Osteocyte (in vitro differentiated cells): Measurements from ENCODE around the gene ESYT2. TPM values are rescaled to one million over a fixed set of nuclear protein-coding genes. Genes with fewer than 3 reads are reported as not detected.
A peak's percentile ranks its signal among the peaks of the same experiment; 100 is the strongest.

Source experiments
- DNase-seq: peaks from one replicate; pipeline ENCODE4 v3.0.0; 2021; ENCODE audit warnings: mixed read lengths; ENCODE audit not compliant: unreplicated experiment; ENCODE audit errors: extremely low spot score
- H3K27ac Mint-ChIP-seq: one replicate; pipeline ENCODE4 v1.8.0; 2021; ENCODE audit warnings: mild to moderate bottlenecking, mixed read lengths; ENCODE audit not compliant: unreplicated experiment
- H3K27me3 Mint-ChIP-seq: one replicate; pipeline ENCODE4 v1.8.0; 2021; ENCODE audit warnings: mixed read lengths; ENCODE audit not compliant: unreplicated experiment
- H3K36me3 Mint-ChIP-seq: one replicate; pipeline ENCODE4 v1.8.0; 2021; ENCODE audit warnings: mixed read lengths; ENCODE audit not compliant: unreplicated experiment
- H3K4me1 Mint-ChIP-seq: one replicate; pipeline ENCODE4 v1.8.0; 2021; ENCODE audit warnings: mixed read lengths; ENCODE audit not compliant: unreplicated experiment
- H3K4me3 Mint-ChIP-seq: one replicate; pipeline ENCODE4 v1.8.0; 2021; ENCODE audit warnings: mild to moderate bottlenecking, moderate library complexity, mixed read lengths; ENCODE audit not compliant: unreplicated experiment
- H3K9me3 Mint-ChIP-seq: one replicate; pipeline ENCODE4 v1.8.0; 2021; ENCODE audit warnings: mixed read lengths; ENCODE audit not compliant: unreplicated experiment
- total RNA-seq: library from RNA; stranded (reverse); gene quantifications from 2 replicates; pipeline ENCODE4 v1.2.1, GENCODE V29; 2021
- TF ChIP-seq, protein P1 (sequence below): fragments of 200-600 bp; sonication (generic); IDR thresholded peaks from 2 replicates; pipeline ENCODE4 v1.5.0; 2021; ENCODE audit warnings: antibody characterized with exemption, mild to moderate bottlenecking, moderate library complexity

ESYT2 gene
- total RNA-seq, 1 donor from 2014 or later, result 146 TPM

DNA sequence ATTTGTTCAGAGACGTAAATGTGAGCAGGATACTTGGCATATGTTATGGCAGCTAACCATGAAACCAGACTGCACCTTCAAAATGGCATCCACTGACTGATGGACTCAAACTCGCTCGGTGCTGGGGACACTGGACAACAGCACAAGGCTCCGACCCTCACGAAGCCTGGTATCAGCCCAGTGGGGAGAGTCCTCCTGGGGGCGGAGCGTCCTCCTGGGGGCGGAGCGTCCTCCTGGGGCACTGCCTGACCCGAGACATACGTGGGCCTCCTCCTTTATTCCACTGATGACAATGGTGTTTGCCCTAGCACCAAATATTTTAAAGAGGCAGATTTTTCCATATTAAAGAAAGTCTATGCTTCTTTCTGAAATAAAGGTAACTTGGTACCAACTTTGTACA is 39.5 kb downstream of the ESYT2 start:
- DNase-seq, result no peak
- peaks cover 57% of the 10 kb centered on the region for H3K36me3 Mint-ChIP-seq
- no peak overlapping the region for H3K4me3 Mint-ChIP-seq
- TF ChIP-seq, protein P1, sequence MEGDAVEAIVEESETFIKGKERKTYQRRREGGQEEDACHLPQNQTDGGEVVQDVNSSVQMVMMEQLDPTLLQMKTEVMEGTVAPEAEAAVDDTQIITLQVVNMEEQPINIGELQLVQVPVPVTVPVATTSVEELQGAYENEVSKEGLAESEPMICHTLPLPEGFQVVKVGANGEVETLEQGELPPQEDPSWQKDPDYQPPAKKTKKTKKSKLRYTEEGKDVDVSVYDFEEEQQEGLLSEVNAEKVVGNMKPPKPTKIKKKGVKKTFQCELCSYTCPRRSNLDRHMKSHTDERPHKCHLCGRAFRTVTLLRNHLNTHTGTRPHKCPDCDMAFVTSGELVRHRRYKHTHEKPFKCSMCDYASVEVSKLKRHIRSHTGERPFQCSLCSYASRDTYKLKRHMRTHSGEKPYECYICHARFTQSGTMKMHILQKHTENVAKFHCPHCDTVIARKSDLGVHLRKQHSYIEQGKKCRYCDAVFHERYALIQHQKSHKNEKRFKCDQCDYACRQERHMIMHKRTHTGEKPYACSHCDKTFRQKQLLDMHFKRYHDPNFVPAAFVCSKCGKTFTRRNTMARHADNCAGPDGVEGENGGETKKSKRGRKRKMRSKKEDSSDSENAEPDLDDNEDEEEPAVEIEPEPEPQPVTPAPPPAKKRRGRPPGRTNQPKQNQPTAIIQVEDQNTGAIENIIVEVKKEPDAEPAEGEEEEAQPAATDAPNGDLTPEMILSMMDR, result no peak
- H3K27ac Mint-ChIP-seq, result peak overlapping the region; percentile 79
- no peaks in the 10 kb centered on the region for H3K9me3 Mint-ChIP-seq
- H3K27me3 Mint-ChIP-seq, result no peaks in the 10 kb centered on the region
- peaks cover 48% of the 10 kb centered on the region for H3K4me1 Mint-ChIP-seq

DNA sequence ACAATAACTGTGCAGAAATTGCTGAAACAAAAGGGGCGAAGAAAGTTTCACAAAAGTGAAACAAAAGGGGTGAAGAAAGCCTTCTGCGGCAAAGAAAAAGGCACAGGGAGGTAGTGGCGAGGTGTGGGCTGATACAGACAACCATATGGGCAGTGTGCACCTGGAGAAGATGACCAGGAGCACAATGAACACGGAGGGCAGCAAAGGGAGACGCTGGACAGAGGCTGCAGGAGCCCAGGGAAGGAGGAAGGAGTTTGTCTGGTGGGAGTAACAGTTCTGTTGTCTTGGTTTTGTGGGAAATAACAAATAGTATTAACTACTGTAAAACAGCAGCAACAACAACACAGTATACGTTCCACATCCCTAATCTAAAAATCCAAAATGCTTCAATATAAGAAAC is 42.4 kb downstream of the ESYT2 start:
- Mint-ChIP-seq H3K9me3 (no peaks in the 10 kb centered on the region), H3K27me3 (no peaks in the 10 kb centered on the region), H3K4me1 (peaks cover 56% of the 10 kb centered on the region), H3K36me3 (peaks cover 41% of the 10 kb centered on the region), H3K4me3 (no peak overlapping the region), H3K27ac (peak overlapping the region; percentile 86)
- DNase-seq, result no peak
- TF ChIP-seq, protein P1, result no peak

DNA sequence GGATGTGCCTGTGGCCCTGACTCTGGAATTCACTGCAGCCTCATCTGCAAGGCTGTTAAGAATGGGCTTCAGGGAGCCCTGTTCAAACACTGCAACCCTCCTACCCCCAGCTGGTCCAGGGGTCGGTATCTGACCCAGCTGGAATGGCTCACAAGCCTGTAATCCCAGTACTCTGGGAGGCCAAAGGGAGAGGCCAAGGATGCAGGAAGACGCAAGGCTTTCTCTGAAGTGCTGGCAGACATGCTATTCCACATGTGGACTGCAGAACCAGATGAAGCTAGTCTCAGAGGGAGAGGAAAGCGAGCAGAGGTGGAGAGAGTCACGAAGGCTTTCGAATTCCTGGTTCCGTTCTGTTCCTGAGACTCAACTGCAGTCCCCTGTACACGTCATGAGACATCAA is 45.0 kb downstream of the ESYT2 start:
- Mint-ChIP-seq H3K27ac (no peak overlapping the region), H3K9me3 (no peaks in the 10 kb centered on the region), H3K27me3 (no peaks in the 10 kb centered on the region), H3K4me3 (no peak overlapping the region), H3K4me1 (peaks cover 42% of the 10 kb centered on the region), H3K36me3 (peaks cover 22% of the 10 kb centered on the region)
- TF ChIP-seq, protein P1, result no peak
- no peak for DNase-seq

DNA sequence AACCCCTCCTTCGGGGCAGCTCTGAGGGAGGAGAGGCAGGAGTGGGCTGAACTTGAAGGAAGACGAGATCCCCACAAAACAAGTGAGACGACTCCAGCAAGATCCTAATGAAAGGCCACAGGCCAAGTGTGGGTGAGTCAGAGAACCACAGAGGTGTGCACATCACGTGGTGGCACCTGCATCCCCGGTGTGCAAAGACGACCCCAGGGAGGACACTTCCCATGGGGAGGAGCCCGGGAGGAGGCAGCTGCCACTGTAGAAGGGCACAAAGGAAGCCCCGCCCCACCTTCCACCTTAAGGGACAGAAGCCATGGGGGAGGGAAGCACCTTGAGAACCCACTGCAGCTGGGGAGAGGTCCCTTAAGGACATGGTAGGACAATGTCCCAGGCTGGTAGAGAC is 45.7 kb downstream of the ESYT2 start:
- peaks cover 44% of the 10 kb centered on the region for H3K4me1 Mint-ChIP-seq
- peaks cover 22% of the 10 kb centered on the region for H3K36me3 Mint-ChIP-seq
- DNase-seq, result no peak
- no peak overlapping the region for H3K4me3 Mint-ChIP-seq
- no peaks in the 10 kb centered on the region for H3K27me3 Mint-ChIP-seq
- no peak overlapping the region for H3K27ac Mint-ChIP-seq
- TF ChIP-seq, protein P1, result no peak
- no peaks in the 10 kb centered on the region for H3K9me3 Mint-ChIP-seq

DNA sequence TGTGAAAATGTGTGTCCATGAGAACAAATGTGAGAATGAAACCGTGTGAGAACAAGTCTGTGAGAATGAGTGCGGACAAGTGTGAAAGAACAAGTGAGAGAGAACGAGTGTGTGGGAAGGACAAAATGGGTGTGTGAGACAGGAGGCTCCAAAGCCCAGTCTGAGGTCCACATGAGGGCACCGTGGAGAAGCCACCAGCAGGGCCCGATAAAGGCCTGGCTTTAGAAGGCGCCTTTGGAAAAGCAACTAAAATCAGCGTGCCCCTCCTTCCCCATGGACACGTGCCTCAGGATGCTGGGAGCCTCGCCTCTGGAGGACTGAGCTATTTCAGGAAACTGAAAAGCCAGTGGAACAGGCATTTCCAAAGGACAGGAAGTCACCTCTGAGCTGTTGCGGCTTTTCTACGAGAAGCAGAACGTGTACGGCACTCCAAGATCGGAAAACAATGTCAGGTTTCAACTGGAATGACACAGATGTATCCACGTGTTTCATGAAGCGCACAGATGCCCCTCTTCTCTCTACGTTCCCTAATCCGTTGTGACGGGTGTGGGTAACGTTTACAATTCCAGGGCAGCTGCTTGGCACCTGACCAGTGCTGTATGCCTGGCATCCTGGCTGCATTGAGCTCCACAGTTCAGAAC is 46.4 kb downstream of the ESYT2 start:
- Mint-ChIP-seq H3K27ac (no peak overlapping the region), H3K9me3 (no peaks in the 10 kb centered on the region), H3K27me3 (no peaks in the 10 kb centered on the region), H3K4me3 (no peak overlapping the region), H3K4me1 (peaks cover 40% of the 10 kb centered on the region), H3K36me3 (peaks cover 25% of the 10 kb centered on the region)
- DNase-seq, result peak; percentile 87
- TF ChIP-seq, protein P1, result peak; percentile 59
